ENCODE measurements around the gene SNX24.
A peak's percentile ranks its signal among the peaks of the same experiment; 100 is the strongest.
"Not testable (repeated sequence)": the region's sequence is repeated elsewhere in the genome, so short reads cannot be mapped to it uniquely, and the experiment has no call there.

SNX24 gene

GRCh38 chr5:122871661-122872060, 26.2 kb downstream of the SNX24 start:
- no peak for DNase-seq (ENCODE audit: low spot score)

DNA sequence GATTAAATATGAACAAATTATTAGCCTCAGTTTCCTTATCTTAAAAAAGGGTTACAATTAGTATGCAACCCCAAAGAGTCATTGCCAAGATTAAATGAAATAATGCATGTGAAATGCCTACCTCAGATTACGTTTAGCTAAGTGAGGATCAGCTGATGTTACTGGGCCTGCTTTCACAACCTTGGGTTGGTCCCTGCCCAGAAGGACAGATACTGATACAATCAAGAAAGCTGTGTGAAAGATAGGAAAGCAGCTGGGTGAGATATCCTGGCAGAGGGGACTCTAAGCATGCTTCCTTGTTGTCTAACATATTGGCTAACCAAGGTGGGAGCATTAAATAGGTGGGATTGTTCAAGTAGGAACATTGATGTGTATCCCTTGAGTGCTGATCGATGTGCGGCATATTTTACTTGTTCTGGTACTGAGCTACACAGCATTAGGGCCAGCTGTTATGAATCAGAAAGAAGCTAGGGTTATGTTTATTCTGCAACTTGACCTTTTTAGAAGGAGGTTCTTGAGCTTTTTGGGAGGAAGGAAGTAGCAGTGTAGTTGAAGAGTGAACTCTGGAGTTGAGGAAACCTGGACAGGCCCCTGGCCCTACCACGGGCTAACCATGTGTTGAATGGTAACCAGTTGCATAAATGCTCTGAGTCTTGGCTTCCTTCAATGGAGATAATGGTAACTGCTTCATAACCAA, 28.9 kb downstream of the SNX24 start:
- DNase-seq (ENCODE audit: low spot score), result no peak

- DNase-seq (ENCODE audit: low spot score), result no peak
These were observed 32.1 kb downstream of the SNX24 start for GRCh38 chr5:122877518-122877917.

DNA sequence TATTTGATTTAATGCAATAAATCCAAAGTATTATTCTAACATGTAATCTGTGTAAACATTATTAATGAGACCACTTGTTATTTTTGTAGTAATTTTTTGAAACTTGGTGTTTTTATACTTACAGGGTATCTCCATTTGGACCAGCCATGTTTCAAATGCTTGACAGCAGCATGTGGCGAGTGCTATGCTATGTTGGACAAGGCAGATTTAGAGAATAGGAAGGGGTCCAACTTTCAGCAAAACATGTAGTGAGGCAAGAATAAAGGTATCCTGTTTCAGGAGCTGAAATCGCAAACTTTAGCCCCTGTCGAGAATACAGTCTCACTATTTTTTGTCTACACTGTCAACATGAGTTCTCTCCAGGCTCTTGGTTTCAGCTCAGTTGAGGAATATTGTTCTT, 33.7 kb downstream of the SNX24 start:
- no peak for DNase-seq (ENCODE audit: low spot score)

- peak; percentile 12 for DNase-seq (ENCODE audit: low spot score)
These were observed 34.8 kb downstream of the SNX24 start for GRCh38 chr5:122880170-122880689.

- no peak for DNase-seq (ENCODE audit: low spot score)
These were observed 35.3 kb downstream of the SNX24 start for GRCh38 chr5:122880749-122881148.

DNA sequence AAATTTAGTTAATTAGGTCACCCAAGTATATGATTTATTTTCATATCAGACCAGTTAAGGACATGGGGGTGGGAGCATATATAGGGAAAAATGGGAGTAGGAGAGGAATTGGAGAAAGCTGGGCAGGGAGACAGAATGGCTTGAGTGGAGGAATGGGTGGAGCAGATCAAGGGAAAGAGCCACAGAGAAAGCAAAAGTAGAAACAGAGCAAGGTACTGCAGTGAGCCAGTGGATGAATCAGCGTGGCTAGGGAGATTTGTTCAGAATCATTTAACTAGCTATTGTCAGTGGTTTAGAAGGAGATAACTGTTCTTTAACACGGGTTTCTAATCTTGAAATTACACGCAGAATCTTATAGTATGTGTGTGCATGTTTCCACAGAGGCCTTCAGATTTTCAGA, 37.4 kb downstream of the SNX24 start:
- no peak for DNase-seq (ENCODE audit: low spot score)

DNA sequence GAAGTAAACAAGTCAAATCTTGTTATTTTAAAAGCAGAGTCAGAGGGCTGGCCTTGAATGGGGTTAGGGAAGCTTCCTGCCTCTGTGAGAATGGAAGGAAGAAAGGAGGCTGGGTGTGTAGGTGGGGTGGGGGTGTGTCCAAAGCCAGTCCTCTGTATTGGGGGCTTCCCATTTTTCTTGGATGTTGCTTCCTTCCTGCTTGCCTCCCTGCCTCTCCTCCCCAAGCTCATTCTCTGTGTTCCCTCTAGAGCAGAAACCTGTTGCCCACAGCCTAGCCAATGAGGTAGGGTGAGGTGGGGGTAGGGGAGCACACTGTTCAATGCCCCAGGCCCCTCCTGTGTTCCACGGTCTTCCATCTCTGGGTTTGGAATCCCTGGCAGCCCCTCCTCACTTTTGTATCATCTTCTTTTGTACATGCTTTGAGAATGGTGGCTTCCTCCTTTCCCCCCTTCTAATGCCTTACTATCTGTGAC, 39.7 kb downstream of the SNX24 start:
- DNase-seq (ENCODE audit: low spot score), result no peak

- no peak for DNase-seq (ENCODE audit: low spot score)
These were observed 40.5 kb downstream of the SNX24 start for GRCh38 chr5:122885891-122886290.

- DNase-seq (ENCODE audit: low spot score), result no peak
These were observed 49.7 kb downstream of the SNX24 start for GRCh38 chr5:122895141-122895540.

DNA sequence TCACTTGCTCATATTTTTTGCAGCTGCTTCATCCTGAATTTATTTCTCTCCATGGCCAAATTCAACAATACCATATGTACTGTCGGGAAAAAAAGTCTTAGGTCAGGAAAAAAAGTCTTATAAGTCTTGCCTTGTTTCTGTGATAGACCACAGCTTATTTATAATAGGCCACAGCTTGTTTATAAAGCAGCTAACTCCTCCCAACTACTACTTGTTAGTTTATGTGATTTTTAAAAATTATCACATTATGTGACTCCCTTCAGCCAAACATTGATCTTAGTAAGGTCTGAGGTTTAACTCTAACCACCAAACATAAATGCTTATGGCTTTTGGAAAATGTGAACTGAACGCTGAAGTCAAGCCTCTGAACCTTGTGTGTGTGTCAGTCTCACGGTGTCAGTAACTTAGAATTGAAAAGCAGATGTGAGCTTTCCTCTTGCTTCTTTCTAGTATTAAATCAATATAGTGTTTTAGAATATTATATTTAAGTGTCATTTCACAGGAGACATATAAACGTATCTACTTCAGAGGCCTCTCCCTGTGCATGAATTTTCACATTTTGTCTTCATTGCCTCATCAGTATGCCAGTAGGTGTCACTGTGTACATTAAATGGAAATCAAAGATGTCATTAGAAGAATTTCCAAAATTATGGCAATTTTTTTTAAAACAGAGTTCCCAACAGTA, 51.3 kb downstream of the SNX24 start:
- peak; percentile 13 for DNase-seq (ENCODE audit: low spot score)

GRCh38 chr5:122897283-122897602, 51.8 kb downstream of the SNX24 start:
- DNase-seq (ENCODE audit: low spot score), result no peak

DNA sequence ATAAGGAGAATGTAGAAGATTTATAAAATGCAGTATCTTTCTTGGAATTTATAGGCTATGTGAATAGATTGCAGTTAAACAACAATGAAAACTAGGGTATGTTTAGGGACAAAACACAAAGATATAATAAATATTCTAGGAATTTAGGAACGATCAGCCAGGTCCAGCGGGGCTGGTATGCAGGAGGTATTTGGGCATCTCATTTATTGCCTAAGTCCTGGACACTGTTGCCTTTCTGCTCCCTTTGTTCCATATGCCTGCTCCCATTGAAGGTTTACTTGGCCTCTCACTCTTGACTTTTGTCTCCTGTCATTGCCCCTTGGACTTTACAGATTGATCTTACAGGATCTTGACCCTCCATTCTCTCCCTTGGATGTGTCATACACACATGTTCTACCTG, 55.9 kb downstream of the SNX24 start:
- no peak for DNase-seq (ENCODE audit: low spot score)

- DNase-seq (ENCODE audit: low spot score), result no peak
These were observed 56.9 kb downstream of the SNX24 start for GRCh38 chr5:122902263-122902662.

- no peak for DNase-seq (ENCODE audit: low spot score)
These were observed 61.4 kb downstream of the SNX24 start for GRCh38 chr5:122906768-122907167.

DNA sequence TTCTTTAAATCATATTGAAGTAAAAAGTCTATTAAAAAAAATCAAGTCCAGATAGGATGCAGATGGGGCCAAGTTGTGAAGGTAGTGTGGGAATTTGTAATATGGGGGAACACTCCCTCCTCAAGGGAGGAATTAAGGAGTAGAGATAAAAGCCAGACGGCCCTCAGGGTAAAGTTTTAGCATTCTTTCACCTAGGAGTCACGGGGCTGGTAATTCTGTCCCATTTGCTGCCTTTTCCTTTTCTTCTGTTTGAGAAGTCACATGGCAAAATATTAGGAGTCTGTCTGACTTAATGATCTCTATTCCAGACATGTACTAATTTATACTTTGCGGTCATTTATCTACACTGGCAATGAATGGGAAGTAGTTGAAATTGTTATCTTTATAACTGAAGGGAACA, 61.9 kb downstream of the SNX24 start:
- DNase-seq (ENCODE audit: low spot score), result no peak

- DNase-seq (ENCODE audit: low spot score), result no peak
These were observed 62.7 kb downstream of the SNX24 start for GRCh38 chr5:122908108-122908507.

- no peak for DNase-seq (ENCODE audit: low spot score)
These were observed 63.2 kb downstream of the SNX24 start for GRCh38 chr5:122908662-122909061.

DNA sequence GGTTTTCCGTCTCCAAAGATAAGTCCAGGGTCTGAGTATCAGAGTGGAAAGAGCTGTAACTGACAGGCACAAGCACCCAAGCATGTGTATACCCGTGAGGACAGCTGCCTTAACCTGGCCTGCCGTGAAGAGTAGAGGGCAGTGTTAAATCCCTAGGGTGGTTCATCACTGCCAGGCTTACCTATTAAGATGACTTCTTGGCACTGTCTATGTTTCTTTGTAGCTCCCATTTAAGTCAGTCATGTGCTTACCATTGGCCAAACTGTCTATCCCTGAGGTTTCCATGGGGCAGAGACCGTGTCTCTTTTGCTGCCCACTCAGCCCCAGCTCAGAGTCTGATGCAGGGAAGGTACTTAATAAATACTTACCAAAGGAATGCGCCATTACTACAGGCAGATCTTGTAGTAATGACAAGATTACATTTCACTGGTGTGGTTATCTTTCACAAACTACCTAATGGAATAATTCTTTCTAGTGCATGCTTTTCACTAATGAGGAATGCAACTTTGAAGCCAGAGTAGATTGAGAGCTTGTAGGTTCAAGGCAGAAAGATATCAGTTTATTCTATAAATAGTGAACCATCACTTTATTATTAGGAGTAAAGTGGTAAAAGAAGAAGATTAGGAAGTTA, 64.2 kb downstream of the SNX24 start:
- no peak for DNase-seq (ENCODE audit: low spot score)

GRCh38 chr5:122913436-122913835, 68.0 kb downstream of the SNX24 start:
- DNase-seq (ENCODE audit: low spot score), result not testable (repeated sequence)

DNA sequence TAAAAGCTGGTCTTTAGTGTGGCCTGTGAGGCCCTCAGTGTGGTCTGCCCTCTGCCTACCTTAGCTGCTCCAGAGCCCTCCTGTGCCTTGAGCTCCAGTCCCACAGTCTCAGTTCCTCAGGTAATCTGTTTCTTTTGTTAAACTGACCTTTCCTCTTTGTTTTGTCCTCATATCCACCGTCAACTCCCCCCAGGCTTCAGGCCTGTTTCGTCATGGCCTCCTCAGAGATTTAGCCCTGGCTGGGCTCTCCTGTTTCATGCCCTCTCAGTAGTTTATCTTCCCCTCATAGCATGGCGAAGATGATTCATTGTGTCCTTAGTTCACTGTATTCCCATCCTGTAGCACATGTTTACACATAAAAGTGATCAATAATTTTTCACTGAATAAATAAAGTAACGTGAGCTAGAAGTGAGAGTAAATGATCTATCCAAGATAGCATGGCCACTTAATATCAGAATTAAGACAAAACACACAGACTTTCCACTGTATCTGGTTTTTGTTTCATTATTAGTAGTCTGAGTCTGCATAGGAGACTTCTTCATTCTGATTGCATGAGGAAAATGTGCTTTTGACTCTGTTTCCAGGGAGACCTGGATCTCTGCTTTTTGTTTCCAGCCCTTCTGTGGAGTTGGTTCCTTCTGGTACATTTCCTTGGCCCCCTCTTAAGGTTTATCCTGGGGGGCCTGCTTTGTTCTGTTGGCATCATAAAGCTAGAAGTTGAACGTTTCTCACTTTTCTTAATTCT, 70.5 kb downstream of the SNX24 start:
- DNase-seq (ENCODE audit: low spot score), result no peak

DNA sequence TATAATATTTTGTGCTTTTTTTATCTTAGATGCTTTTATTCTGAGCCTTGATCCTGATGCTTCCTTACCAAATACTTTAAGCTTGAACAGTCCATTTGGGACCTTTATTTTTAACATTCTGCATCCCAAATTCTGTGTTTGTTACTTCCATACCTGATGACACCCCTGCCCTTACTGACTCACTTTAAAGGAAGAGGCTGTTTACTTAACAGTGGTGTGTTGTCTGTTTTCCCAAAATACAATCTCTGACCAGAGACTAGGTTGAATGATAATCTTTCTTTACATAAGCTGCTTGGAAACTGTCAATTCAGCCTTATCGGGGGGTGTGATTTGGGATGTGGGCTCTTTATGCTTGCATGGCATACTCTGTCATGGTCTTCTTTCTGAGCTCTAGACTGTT, 71.1 kb downstream of the SNX24 start:
- no peak for DNase-seq (ENCODE audit: low spot score)
